Left colon (tissue), 2 donors: ENCODE data around the gene FGF23. TPM values are rescaled to one million over a fixed set of nuclear protein-coding genes. Genes with fewer than 3 reads are reported as not detected.
"Not testable (repeated sequence)": the region's sequence is repeated elsewhere in the genome, so short reads cannot be mapped to it uniquely, and the experiment has no call there.

Source experiments
- ATAC-seq: fragments of 200-7000 bp; cut with Tn5 transposase; one replicate; pipeline ENCODE4 v1.9.1; 2020; ENCODE audit warnings: mild to moderate bottlenecking, moderate library complexity
- DNase-seq, 2 donors: peaks; one replicate each; pipeline ENCODE4 v3.0.0-alpha.2; 2020
- intact Hi-C, 2 donors: fragments of 100-400 bp; cut with DNase I in 1 of 2; cut with micrococcal nuclease in 1 of 2; formaldehyde crosslinking; loops; one replicate each; pipeline versions ENCODE4 v1.11.2 to v1.14.0; 2022; cut with DNase I, micrococcal nuclease
- long read RNA-seq: library from polyadenylated mRNA; unstranded; transcript quantifications from one replicate; pipeline ENCODE4 v2.0.0, GENCODE V29; 2021
- total RNA-seq, 2 donors: library from RNA; stranded (reverse); fragmentation: NEBNext Ultra II Directional; extraction: Animal tissue kit (Norgen Biotek cat#: 25700); gene quantifications; one replicate each; pipeline ENCODE4 v1.2.1, GENCODE V29; 2021
- donor health status: DM: no; HTN: no; CAD: no.
- donor health status: DM: yes; HTN: yes; CAD: no.

Gene FGF23
- not detected for total RNA-seq
- long read RNA-seq, result 0 reads

DNA sequence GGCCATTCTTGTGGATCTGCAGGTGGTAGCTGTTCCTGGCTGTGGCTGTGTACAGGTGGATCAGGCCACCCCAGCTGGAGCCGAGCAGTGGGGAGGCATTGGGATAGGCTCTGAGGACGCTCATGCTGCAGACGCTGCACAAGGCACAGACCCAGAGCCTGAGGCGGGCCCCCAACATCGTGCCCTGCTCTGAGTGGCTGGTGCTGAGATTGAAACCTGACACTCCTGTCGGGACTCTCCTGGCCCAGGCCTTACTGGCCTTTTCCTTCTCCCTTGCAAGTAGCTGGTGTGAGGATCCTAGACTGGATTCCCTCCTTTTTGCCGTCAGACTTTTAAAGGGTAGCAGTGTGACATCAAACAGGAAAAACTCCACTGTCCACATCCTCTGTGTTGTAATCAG, at the start of gene FGF23:
TSS of gene FGF23 (minus strand) at position 308 of the 400 bp plus-strand sequence. CDS start at position 178, 130 bp downstream.
- ATAC-seq (no peak), DNase-seq (no peak)
- intact Hi-C loops, result no loop called here

DNA sequence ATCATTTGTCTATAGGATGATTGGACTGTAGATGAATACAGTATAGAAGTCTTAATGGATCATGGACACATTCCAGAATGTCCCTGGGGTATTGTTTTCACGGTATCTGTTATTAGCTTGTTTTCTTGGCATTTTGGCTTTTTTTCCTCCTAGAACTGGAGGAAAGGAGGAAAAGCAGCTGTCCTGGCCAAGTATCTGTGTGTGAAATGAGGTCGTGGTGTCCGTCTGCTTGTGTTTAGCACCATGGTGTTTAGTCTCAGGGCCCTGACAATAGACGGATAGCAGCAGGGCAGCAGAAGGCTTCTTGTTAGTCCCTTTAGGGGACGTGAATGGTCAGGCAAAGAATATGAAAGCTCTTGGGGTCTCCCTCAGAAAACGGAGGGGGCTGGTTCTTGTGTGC, 44.9 kb upstream of the FGF23 start:
- intact Hi-C loops, result loop anchor here in 1 of 2 donors (5.0 kb wide), 1 partner anchor 103 kb away; no protein-coding TSS in a partner anchor
- ATAC-seq, result no peak
- DNase-seq, result no peak

DNA sequence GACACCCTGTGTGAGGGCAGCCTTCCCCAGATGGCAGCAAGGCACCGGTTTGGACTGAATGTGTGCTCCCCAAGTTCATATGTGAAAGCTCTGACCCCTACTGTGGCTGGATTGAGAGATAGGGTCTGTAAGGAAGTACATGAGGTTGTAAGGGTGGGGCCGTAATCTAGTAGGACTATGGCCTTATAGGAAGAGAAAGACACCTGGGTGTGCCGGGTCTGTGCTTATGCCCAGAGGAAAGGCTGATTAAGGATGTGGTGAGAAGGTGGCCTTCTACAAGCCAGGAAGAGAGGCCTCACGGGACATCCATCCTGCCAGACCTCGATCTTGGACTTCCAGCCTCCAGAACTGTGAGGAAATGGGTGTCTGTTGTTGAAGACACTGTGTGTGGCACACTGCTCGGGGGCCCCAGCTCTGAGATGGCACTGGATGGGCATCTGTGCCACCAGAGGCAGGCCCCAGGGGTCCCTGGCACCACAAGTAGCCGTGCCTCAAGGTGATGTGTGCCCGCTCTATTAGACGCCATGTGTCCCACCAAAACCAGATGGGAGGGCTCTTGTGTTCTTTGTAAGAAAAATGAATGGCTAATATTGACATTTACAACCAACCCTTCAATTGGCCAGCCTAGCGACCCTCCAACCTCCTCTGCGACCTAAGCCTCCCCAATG, 44.1 kb upstream of the FGF23 start:
- ATAC-seq, result peak; percentile 91
- intact Hi-C loops, result loop anchor here in 1 of 2 donors (5.0 kb wide), 1 partner anchor 104 kb away; no protein-coding TSS in a partner anchor
- DNase-seq, result peak in 1 of 2 donors; percentile 13

DNA sequence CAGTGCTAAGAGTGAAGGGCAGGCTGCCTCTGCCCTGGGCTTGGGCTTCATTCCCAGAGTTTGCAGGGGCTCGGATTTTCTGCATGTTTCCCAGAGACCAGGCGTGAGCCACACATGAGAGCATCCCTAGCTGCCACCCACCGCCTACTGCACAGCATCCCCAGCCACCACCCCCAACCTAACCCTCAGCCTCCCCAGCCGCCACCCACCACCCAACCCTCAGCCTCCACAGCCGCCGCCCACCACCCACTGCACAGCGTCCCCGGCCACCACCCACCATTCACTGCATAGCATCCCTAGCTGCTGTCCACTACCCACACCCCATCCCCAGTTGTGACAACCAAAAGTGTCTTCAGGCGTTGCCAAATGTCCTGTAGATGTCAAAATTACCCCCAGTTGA, 43.5 kb upstream of the FGF23 start:
- DNase-seq (no peak), ATAC-seq (no peak)
- intact Hi-C loops, result loop anchor here in 1 of 2 donors (5.0 kb wide), 1 partner anchor 104 kb away; no protein-coding TSS in a partner anchor

DNA sequence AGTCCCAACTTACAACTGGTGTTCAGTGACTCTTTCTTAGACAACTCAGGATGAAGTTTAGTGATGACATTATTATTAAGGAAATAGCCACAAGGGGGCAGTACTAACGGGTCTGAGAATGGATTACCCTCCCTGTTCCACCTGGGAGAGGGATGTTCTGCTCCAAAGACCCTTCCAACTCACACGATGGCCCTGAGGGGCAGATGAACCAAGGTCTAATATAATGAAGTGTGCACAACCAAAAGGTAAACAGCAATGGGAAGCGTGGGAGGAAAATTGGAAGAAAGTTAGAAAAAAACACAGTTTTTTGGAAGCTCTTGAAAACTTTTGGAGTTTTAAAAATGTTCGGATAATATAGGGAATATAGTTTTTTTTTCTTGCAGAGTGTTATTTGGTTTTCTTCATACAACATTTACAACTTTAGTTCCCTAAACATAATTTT, 42.1 kb upstream of the FGF23 start:
- peak; percentile 37 for ATAC-seq
- intact Hi-C loops, result loop anchor here in 1 of 2 donors (5.0 kb wide), 1 partner anchor 106 kb away; no protein-coding TSS in a partner anchor
- DNase-seq, result no peak

DNA sequence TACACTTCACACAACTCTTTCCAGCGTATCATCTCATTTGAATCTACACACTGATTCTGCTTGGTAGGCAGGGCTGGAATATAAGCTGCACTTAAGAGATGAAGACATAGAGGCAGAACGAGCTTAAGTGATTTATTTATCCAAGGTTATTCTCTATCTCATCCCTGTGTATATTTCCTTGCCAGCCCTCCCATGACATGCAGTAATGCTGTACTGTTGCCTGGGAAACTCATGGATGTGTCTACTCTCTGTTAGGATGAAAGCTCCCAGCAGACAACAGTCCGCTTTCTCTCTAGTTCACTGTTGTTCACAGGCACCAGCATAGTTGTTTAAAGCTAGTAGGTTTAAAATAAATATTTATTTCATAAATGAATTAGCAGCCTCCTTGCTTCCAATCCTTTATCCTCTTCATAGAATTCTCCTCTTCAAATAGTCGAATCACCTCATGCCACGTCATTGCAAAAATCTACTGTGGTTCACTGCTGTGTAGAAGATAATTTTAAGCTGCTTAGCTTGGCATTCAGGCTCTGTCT, 40.7 kb upstream of the FGF23 start:
- intact Hi-C loops, result loop anchor here in 1 of 2 donors (5.0 kb wide), 1 partner anchor 107 kb away; no protein-coding TSS in a partner anchor
- DNase-seq, result no peak
- no peak for ATAC-seq

DNA sequence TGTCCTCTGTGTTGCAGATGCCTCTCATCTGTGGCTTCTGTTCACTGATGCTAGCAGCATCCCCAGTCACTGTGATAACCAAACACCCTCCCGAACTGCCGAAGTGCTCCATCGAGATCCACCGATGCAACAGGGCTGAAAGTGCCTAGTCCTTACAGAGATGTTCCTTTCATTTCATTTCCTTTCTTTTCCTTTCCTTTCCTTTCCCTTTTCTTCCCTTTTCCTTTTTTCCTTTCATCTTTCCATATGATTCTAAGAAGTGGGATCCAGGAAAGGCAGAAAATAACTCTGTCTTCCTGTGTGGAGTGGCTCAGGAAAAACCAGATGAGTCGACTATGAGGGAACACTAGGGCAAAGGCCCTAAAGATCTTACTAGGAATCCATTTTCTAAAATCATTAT, 39.4 kb upstream of the FGF23 start:
- no peak for DNase-seq
- intact Hi-C loops, result no loop called here
- ATAC-seq, result no peak

DNA sequence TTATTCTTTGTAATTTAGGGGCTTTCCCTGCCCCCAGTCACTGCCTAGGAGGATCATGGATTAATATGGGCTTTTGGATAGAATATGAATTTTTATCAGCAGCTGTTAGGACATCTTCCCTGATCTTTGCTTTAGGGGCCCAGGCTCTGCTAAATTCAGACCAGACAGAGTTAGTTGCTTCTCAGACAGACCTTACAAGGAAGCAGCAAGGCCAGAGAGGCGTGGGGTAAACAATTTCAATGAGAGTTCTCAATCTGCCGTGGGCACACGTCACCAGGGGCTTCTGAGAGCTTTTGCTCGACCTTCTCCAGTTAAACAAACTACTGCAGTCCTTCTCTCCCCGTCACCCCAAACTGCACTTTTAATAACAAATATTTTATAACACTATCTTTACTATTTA, 38.4 kb upstream of the FGF23 start:
- ATAC-seq (no peak), DNase-seq (no peak)
- intact Hi-C loops, result no loop called here

DNA sequence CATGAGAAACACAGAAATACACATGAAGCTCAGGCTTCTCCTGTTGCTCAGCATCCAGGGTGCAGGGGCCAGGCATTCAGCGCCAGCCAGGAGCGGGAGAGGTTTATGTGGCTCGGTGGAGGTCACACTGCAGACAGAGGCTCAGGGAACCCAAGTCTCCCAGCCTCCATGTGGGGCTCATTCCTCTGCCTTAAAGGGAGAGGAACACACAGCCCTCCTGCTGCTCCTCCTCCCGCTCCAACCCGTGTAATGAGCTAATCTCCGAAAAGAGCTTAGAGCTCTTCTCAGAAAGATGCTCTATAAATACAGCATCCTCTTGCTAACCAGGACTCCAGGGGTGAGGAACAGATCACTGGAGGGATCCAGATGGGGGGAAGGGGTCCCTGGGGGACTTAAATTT, 37.9 kb upstream of the FGF23 start:
- ATAC-seq, result no peak
- no peak for DNase-seq
- intact Hi-C loops, result no loop called here

DNA sequence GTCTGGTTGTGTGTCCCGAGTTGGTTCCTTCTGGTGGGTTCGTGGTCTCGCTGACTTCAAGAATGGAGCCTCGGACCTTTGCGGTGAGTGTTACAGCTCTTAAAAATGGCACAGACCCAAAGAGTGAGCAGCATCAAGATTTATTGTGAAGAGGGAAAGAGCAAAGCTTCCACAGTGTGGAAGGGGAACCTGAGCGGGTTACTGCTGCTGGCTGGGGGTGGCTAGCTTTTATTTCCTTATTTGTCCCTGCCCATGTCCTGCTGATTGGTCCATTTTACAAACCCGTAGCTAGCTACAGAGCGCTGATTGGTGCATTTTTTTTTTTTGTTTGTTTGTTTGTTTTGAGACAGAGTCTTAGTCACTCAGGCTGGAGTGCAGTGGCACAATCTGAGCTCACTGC, 36.8 kb upstream of the FGF23 start:
- intact Hi-C loops, result no loop called here
- ATAC-seq, result no peak
- no peak for DNase-seq

DNA sequence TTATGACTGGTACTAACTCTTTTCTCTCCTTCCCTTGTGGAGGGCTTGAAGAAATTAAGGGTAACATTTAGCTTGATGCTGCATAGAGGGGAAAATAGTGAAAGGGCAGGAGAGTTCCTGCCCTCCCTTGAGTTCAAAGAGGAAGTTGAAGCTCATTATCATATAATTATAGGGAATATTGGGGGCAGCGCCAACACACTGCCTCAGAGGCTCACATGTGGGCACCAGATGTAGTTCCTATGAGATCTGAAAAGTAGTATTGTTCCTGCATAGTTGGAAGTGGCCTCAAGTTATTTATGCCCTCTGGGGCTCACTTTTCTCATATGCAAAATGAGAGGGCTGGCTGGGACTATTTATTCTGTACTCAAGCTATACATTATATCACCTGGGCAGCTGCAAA, 33.0 kb upstream of the FGF23 start:
- intact Hi-C loops, result no loop called here
- no peak for DNase-seq
- no peak for ATAC-seq

DNA sequence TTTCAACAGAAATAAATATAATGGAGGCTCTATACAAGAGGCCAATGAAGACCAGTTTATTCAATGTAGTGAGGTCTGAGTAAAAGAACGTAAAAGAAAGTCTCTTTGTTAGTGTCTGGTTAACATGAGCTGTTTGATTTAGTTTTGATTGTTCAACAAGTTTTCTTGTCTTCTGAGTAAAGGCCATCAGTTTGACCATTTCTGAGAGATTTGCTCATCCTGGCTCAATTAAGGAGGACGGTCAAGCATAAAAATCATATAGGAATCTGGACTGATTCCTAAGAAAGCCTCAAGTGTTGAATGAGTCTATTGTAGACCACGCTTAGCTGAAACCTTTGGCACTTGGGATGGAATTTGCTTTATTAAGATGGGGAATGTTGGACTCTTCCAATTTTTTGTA, 32.5 kb upstream of the FGF23 start:
- no peak for DNase-seq
- intact Hi-C loops, result no loop called here
- ATAC-seq, result no peak

DNA sequence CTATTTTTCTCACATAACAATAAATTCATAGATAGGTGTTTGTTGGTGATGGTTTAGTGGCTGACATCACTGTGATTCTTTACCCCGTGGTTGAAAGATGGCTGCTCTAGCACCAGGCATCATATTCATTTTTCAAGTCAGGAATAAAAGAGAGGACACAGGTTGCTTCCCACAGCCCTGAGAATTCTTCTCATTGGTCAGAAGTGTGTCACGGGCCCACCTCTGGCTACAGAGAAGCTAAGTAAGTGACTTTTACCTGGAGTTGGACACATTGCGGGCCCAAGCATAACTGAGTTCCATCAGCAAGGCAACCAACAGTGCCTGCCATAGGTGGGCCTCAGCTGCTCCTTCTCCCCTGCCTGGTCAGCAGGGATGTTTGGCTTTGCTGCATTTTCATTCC, 27.6 kb upstream of the FGF23 start:
- intact Hi-C loops, result no loop called here
- DNase-seq (no peak), ATAC-seq (no peak)

DNA sequence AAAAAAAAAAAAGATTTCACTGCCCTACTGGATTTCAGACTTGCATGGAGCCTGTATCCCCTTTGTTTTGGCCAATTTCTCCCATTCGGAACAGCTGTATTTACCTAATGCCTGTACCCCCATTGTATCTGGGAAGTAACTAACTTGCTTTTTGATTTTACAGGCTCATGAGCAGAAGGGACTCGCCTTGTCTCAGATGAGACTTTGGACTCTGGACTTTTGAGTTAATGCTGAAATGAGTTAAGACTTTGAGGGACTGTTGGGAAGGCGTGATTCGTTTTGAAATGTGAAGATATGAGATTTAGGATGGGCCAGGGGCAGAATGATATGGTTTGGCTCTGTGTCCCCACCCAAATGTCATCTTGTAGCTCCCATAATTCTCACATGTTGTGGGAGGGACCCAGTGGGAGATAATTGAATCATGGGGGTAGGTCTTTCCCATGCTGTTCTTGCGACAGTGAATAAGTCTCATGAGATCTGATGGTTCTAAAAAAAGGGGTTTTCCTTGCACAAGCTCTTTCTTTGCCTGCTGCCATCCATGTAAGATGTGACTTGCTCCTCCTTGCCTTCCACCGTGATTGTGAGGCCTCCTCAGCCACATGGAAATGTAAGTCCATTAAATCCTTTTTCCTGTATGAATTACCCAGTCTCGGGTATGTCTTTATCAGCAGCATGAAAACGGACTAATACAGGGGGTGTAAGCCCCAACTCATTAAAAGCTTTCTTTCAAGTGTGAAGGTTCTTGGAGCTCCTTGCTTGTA, 25.5 kb upstream of the FGF23 start:
- not testable (repeated sequence) for DNase-seq

DNA sequence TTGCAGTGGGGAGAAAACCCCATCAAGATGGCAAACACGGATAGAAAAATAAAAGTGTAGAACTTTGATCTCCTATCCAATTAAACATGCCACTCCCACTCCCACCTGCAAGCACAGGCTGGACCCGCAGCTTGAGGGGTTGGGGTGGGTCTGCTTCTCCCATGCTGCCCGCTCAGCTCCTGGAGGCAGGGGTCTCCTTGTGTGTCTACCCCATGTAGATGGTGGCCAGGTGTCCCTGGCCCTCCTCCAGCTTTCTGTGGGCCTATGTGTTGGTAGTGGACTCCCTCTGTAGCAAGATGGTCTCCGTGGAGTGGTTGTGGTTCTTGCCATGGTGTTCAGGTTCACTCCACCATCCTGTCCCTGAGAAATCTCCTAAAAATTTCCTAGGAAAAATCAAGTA, 23.5 kb upstream of the FGF23 start:
- intact Hi-C loops, result no loop called here
- ATAC-seq (no peak), DNase-seq (no peak)

More for the DNA sequence above, 25.5 kb upstream of the FGF23 start:
- intact Hi-C loops, result not testable (repeated sequence)
- peak; percentile 55 for ATAC-seq

DNA sequence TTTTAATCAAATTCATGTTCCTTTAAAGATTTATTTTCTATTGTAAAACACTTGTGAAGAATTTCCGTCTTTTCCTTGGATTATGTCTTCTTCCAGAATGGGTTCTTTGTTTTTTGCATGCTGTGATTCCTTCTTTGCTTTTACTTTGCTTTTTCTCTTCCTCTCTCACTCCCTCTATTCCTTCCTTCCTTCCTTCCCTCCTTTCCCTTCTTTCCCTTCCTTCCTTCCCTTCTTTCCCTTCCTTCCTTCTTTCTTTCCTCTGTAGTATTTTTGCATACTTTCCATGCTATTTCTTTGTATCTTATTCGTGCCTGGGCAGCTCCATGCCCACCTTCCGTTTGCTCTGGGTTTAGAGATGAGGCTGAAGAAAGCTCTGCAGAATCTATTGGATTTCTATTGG, 21.6 kb upstream of the FGF23 start:
- intact Hi-C loops, result no loop called here
- DNase-seq (no peak), ATAC-seq (no peak)

DNA sequence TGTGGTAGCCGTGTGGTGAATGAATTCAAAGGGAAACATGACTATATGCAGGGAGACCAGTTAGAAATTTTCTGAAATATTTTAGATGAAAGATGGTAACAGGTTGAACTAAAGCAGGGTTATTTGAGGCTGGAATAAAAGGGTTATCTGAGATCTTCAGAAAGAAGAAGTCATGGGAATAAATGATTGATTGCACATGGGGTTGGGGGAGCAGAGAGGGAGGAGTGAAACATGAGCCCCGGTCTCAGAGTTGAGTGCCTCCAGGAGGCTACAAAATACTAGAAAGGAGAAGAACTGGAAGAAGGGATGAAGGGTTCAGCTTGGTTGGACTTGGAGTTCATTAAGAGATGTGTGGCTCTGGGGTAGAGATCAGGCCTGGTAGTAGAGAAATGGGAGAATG, 16.3 kb upstream of the FGF23 start:
- DNase-seq (no peak), ATAC-seq (no peak)
- intact Hi-C loops, result no loop called here

DNA sequence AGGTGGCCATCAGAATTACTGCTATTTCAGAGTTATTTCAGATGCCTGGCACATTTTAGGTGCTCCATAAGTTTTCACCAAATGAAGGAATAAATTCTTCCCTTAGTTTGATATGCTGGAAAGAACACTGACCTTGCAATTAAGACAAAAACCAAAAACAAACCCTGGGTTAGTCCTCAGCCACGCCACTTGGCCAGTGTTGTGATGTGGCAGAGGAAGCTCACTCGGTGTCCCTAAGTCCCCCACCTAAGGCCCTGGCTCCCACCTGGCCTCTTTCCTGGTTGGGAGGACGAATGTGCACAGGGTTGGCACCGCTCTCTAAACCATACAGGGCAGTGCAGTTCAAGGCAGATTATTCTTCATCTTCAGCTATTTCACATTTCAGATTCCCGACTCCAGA, 13.7 kb upstream of the FGF23 start:
- ATAC-seq, result no peak
- DNase-seq, result no peak
- intact Hi-C loops, result no loop called here

DNA sequence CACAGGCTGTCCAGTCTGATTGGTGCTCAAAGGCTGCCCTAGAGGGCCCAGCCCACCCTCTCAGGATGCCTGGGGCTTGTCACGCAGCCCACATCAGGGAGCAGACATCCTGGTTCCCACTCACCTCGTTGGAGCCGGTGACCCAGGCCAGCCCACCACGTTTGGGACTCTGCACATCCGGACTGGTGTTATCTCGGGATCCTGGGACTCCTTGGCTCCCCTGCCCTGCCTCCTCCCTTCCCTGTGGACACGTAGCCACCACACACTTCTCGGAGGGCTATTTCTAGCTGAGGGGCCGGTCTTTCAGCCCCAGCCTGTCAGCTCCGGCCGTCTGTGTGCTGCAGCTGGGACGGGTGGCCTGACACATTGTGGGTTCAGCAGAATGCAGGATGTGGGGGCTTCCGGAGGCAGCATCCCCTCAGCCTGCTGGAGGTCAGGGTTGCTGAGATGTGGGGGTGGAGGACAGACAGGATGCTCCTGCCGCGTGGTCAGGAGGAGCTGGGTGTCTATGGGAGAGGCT, 12.8 kb upstream of the FGF23 start:
- ATAC-seq (no peak), DNase-seq (no peak)
- intact Hi-C loops, result no loop called here

DNA sequence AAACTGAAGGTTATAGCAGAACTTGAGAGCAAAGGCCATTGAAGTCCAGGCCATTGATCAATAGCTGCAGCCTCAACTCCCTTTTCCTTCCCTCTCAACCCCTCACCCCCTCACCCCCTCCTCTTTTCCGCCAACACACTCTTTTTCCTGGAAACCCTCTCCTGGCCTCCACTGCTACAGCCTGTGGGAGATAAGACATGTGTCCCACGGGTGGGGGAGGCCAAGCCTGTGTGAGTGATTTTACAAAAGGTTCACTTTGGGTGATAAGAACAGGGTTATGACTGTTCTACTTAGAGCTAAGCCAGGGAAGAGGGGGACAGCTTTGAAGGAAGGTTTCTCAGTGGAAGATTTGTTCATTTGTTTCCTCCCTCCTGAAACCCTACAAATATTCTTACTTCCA, 9.2 kb upstream of the FGF23 start:
- DNase-seq (no peak), ATAC-seq (no peak)
- intact Hi-C loops, result no loop called here
